HG02588 (cell line): ENCODE data around the gene HAGH.

Experiments
- ATAC-seq: cut with Tn5 transposase; IDR thresholded peaks from one replicate; pipeline ENCODE4 v1.9.1; 2021; ENCODE audit warnings: mild to moderate bottlenecking, moderate library complexity; ENCODE audit not compliant: unreplicated experiment

HAGH gene

GRCh38 chr16:1788095-1788707 is 38.4 kb downstream of the HAGH start:
- no peak for ATAC-seq

- ATAC-seq = no peak
Measured at GRCh38 chr16:1787322-1788094, 39.1 kb downstream of the HAGH start.

- ATAC-seq = no peak
Measured at GRCh38 chr16:1787056-1787321, 39.6 kb downstream of the HAGH start.

- ATAC-seq = no peak
Measured at GRCh38 chr16:1786242-1787055, 40.2 kb downstream of the HAGH start.

GRCh38 chr16:1785846-1786170 is 40.8 kb downstream of the HAGH start:
- ATAC-seq = no peak

- ATAC-seq = no peak
Measured at GRCh38 chr16:1784977-1785845, 41.4 kb downstream of the HAGH start.

GRCh38 chr16:1782408-1783264 is 44.0 kb downstream of the HAGH start, which contains the start of the genes NUBP2 and SPSB3:
TSS of gene NUBP2 (plus strand) at chr16:1782960. CDS start at chr16:1783021, 61 bp downstream.
TSS of gene SPSB3 (minus strand) at chr16:1782571. CDS start at chr16:1781483, 1,088 bp downstream.
- peak; percentile 81 for ATAC-seq

GRCh38 chr16:1781758-1782407 is 44.7 kb downstream of the HAGH start:
- ATAC-seq = peak; percentile 5

GRCh38 chr16:1781254-1781653 is 45.4 kb downstream of the HAGH start:
- no peak for ATAC-seq

GRCh38 chr16:1780677-1781072 is 46.0 kb downstream of the HAGH start:
- ATAC-seq = no peak

- ATAC-seq = no peak
Measured at GRCh38 chr16:1779741-1780676, 46.6 kb downstream of the HAGH start.

- ATAC-seq = no peak
Measured at GRCh38 chr16:1779234-1779701, 47.4 kb downstream of the HAGH start.

- no peak for ATAC-seq
Measured at GRCh38 chr16:1778200-1779179, 48.1 kb downstream of the HAGH start.

GRCh38 chr16:1777375-1778199 is 49.0 kb downstream of the HAGH start:
- no peak for ATAC-seq

GRCh38 chr16:1776991-1777374 is 49.6 kb downstream of the HAGH start:
- no peak for ATAC-seq

GRCh38 chr16:1776672-1776955 is 50.0 kb downstream of the HAGH start:
- no peak for ATAC-seq
